ENCODE measurements around the gene ATOX1.
A peak's percentile ranks its signal among the peaks of the same experiment; 100 is the strongest.

ATOX1 gene

DNA sequence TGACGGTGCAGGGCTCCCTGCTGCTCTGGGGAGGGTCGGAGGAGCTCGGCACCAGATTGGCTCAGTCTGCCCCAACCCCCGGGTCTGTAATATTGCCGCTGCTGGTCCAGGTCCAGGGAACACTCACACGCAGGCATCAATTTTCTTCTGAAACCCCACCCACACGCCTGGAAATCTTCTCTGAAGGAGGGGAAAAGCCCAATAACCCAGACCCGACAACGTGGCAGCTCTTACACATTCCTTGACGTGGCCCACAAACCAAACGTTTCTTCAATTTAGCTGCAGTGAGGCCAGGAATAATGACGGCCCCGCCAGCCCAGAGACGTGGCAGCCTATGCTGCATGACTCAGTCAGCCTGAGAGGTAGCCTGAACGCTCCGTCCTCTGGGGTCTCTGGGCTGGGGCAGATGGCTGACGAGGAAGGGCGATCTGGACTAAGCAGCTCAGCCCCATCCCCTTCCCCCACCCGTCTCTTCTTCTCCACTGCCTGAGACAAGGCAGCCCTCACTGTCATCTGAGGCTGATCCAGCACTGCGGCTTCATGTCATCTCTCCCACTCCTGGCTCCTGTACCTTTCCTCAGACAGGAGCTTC is 61.9 kb downstream of the ATOX1 start:
- peak; percentile 96 for FAIRE-seq

DNA sequence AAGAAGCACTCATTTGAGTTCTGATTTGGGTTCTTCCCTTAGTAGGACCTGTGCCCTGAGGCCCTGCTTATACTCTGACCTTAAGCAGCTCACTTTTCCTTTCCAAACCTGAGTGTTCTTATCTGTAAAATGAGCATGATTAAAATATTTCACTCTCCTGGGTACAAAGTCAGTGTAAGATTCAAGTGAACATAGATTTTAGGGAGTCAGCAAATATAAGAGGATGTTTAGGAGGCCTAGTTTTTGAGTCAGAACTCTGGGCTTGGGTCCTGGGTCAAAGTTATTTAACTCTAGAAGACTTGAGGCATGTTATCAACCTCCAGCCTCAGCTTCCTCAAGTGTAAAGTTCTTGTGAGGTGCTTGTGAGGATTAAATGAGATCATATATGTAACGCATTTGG is 63.0 kb downstream of the ATOX1 start:
- no peak for FAIRE-seq

- FAIRE-seq: no peak
Measured at GRCh38 chr5:151694035-151694485, 64.4 kb downstream of the ATOX1 start.
